GM19099 (cell line): Measurements from ENCODE around the gene INHBE.

Source experiments
- POLR2A ChIP-seq: IDR thresholded peaks from 3 replicates; pipeline ENCODE4 v1.6.1; 2011; ENCODE audit warnings: low read depth; ENCODE audit not compliant: insufficient read length; ENCODE audit errors: extremely low read depth

Gene INHBE

DNA sequence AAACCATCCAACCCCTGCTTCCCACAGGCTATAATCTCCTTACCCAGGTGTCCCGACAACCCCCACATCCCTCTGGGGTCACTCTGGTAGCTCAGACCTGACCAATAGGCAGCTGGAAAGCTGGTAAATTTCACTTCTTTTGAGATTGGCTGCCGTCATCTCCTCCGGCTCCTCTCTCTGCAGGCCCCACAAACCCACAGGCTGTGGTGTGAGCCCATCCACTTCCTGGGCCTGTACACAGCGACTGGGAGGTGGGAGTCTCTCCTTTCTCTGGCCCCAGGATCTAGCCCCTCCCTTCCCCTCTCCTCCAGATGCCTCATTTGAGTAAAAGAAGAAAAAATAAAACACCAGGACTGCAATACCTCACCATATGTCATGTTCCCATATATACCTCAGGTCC is 19.8 kb upstream of the INHBE start:
- TF ChIP-seq POLR2A: no peak

DNA sequence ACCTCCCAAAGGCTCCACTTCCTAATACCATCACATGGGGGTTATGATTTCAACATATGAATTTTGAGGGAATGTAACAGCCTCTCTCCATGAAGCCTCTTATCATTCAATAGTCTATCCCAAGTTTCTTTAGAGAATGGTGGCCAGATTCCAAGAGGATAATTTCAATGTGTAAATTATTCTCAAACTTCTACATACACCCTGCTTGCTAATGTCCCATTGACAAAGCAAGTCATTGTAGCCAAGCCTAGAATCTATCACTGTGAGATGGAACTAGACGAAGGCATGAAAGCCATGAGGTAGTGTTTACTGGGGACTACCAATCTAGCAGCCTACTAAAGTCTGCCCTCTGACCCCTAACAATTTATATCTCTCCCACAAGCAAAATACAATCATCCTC is 16.7 kb upstream of the INHBE start:
- no peak for TF ChIP-seq POLR2A

- TF ChIP-seq POLR2A: no peak
Measured at GRCh38 chr12:57439762-57440266, 15.3 kb upstream of the INHBE start.

- TF ChIP-seq POLR2A: no peak
Measured at GRCh38 chr12:57441846-57442427, 13.2 kb upstream of the INHBE start.

DNA sequence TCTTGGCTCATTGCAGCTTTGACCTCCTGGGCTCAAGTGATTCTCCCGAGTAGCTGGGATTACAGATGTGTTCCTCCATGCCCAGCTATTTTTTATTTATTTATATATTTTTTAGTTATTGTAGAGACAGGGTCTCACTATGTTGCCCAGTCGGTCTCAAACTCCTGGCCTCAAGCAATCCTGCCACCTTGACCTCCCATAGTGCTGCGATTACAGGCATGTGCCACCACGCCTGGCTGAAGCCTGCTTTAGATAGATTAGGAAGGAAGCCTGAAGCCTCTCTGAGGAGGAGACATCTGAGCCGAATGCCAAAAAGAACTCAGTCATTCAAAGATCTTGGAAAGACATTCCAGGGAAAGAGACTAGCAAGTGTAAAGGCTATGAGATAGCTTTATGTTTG is 10.4 kb upstream of the INHBE start:
- no peak for TF ChIP-seq POLR2A

- TF ChIP-seq POLR2A: no peak
Measured at GRCh38 chr12:57446292-57446960, 8.7 kb upstream of the INHBE start.

DNA sequence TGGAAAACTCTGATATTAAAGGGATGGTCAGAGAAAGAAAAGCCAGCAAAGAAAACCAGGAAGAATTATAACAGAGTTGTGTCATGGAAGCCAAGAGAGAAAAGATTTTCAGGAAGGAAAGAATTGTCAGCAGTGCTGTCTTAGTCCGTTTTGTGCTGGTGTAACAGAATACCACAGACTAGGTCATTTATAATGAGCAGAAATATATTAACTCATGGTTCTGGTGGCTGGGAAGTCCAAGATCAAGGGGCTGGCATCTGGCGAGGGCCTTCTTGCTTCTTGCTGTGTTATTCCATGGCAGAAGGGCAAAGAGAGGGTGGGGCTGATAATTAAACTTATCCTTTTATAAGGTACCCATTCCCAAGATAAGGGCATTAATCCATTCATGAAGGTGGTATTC is 6.4 kb upstream of the INHBE start:
- TF ChIP-seq POLR2A: no peak

DNA sequence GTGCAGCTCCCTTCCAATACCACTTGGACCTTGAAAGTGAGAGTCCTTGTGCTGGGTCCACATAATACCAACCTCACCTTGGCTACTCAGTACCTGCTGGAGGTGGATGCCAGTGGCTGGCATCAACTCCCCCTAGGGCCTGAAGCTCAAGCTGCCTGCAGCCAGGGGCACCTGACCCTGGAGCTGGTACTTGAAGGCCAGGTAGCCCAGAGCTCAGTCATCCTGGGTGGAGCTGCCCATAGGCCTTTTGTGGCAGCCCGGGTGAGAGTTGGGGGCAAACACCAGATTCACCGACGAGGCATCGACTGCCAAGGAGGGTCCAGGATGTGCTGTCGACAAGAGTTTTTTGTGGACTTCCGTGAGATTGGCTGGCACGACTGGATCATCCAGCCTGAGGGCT is 5.7 kb upstream of the INHBE start:
- no peak for TF ChIP-seq POLR2A

GRCh38 chr12:57450057-57450456 is 5.0 kb upstream of the INHBE start:
- no peak for TF ChIP-seq POLR2A

GRCh38 chr12:57451233-57451778 is 3.8 kb upstream of the INHBE start:
- no peak for TF ChIP-seq POLR2A

GRCh38 chr12:57452181-57452936 is 2.7 kb upstream of the INHBE start:
- no peak for TF ChIP-seq POLR2A

DNA sequence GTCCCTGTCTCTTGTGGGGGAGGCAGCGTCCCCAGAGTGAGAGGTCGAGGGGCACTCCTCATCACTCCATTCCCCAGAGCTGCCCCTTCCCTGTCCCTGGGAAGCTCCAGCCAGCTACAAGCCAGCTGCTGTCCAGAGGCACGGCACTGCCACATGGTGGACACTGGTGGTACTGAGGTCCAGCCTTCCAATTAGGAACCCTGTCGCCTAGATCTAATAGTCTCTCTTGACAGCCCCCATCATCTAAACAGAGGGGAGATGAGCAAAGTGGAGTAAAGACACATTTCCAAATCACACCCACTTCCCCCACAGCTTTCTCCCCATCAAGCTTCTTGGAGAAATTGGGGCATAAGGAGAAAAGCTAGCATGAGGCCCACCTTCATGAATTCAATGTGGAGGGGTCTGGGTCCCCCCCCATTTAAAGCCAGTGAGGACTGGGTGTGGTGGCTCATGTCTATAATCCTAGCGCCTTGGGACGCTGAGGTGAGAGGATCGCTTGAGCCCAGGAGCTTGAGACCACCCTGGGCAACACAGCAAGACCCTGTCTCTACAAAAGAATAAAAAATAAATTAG is 2.1 kb upstream of the INHBE start:
- TF ChIP-seq POLR2A: no peak

DNA sequence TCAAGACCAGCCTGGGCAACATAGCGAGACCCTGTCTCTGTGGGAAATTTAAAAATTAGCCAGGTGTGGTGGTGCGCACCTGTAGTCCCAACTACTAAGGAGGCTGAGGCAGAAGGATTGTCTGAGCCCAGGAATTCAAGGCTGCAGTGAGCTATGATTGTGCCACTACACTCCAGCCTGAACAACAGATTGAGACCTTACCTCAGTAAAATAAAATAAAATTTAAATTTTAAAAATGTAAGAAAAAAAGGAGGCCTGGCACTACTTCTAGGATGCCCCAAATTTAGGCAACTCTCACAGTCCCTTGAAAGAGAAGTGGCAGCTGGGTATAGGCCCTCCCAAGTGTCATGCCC is 918 bp upstream of the INHBE start:
- no peak for TF ChIP-seq POLR2A

- TF ChIP-seq POLR2A: peak; percentile 3
Measured at GRCh38 chr12:57455374-57456144, 452 bp downstream of the INHBE start.
